ENCODE data around the gene SRPK2.
A peak's percentile ranks its signal among the peaks of the same experiment; 100 is the strongest.

GRCh38 chr7:105336009-105336408, 52.7 kb downstream of the SRPK2 start:
- TF ChIP-seq CTCF (IDR thresholded peaks at IDR 0.05) (peak; percentile 72), PBX3 (IDR thresholded peaks at IDR 0.05) (no peak), REST (IDR thresholded peaks at IDR 0.05; ENCODE audit: low read depth, low read length) (no peak), MEF2A (IDR thresholded peaks at IDR 0.05; ENCODE audit: borderline replicate concordance, low read depth) (no peak), GABPA (IDR thresholded peaks at IDR 0.05; ENCODE audit: low read depth) (no peak), EZH2phosphoT487 (IDR thresholded peaks at IDR 0.05; ENCODE audit: borderline replicate concordance, low read depth) (no peak), FOXJ3 (CRISPR knock-in tag; IDR thresholded peaks at IDR 0.05) (no peak), FOSL2 (IDR thresholded peaks at IDR 0.05; ENCODE audit: borderline replicate concordance, low read depth) (no peak)

Measured in SK-N-SH (cell line).